ENCODE measurements around the gene ZNF629.
A peak's percentile ranks its signal among the peaks of the same experiment; 100 is the strongest.

ZNF629 gene

DNA sequence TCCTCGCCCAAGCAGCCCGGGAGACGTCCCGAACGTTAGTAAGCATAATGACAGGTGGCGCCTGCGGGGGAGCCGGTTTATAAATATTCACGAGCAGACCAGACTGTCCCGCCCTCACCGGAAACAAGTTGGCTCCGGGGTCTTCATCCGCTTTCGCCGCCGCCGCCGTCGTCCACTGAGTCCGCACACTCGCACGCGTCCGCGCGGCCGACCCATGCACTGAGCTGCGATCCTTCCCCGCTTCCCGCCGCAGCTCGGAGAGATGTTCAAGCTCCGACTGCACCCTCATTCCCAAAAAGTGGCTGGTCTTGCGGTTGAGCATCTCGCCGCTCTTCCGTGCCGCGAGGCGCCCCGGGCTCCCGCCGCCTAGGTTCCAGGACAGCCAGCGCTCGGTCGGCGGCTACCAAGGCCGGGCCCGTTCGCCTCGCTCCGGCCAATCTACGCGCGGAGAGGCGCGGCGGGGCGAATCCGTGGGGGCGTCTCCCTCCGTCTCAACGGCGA, 25.5 kb downstream of the ZNF629 start:
- DNase-seq (ENCODE audit: low read depth in 1 of 2, low spot score in 1 of 2): peak in 1 of 2 experiments; percentile 49
- in situ Hi-C loops (cut with HindIII; ENCODE audit: low pct_unique_long_range_greater_than_20kb, low sequenced_read_pairs): no loop called here
- TF ChIP-seq JUND (IDR thresholded peaks at IDR 0.05; ENCODE audit: low read depth): no peak

- no peak for TF ChIP-seq JUND (IDR thresholded peaks at IDR 0.05; ENCODE audit: low read depth)
- no peak for DNase-seq (ENCODE audit: low read depth in 1 of 2, low spot score in 1 of 2)
- in situ Hi-C loops (cut with HindIII; ENCODE audit: low pct_unique_long_range_greater_than_20kb, low sequenced_read_pairs): no loop called here
Measured at GRCh38 chr16:30760577-30761426, 26.2 kb downstream of the ZNF629 start.

DNA sequence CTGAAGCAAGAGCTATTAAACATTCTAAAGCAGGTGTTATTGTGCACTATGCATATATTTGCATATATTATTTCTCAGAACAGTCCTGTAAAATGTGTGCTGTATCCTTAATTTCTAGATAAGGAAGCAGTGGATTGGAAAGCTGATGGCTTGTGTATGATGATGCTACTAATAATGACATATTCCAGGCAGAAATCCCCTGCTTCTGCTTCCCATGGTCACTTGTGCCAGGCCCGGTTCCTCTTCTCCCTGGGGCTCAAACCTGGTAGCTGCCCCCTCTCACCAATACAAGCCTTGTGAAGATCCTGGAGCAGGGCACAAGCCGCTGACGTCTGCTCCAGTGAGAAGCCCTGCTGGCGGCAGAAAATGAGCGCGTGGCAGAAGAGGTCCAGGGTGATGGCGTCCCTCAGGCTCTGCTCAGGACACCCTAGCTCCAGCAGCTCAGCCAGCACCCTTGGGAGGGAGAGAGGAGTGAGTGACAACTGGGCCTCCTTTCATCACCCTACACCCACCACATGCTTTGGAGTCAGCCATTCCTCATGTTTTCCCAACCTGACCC, 26.9 kb downstream of the ZNF629 start:
- DNase-seq (ENCODE audit: low read depth in 1 of 2, low spot score in 1 of 2): no peak
- in situ Hi-C loops (cut with HindIII; ENCODE audit: low pct_unique_long_range_greater_than_20kb, low sequenced_read_pairs): no loop called here

DNA sequence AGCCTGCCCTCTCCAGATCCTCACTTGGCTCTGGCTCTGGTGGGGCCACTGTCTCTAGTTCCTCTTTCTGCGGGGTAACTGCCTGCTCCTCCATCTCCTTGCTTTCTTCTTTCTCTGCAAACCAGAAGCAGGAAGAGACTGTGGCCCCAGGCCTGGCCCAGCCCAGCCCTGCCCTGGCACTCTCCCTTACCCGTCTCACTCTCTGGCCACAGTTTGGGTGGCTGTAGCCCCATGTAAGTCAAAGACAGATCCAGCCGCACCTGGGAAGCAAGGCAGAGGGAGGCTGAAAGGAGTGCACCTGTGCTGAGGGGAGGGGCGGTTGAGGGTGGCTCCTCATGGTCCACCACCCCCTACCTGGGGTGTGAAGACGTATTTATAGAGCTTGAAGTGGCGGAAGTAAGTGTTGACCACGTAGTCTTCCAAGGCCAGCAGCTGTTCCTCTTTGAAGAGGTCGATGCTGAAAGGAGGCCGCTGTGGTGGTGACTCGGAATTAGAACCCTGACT, 28.0 kb downstream of the ZNF629 start:
- no peak for DNase-seq (ENCODE audit: low read depth in 1 of 2, low spot score in 1 of 2)
- in situ Hi-C loops (cut with HindIII; ENCODE audit: low pct_unique_long_range_greater_than_20kb, low sequenced_read_pairs): no loop called here
- no peak for TF ChIP-seq JUND (IDR thresholded peaks at IDR 0.05; ENCODE audit: low read depth)

More for the DNA sequence above, 26.9 kb downstream of the ZNF629 start:
- no peak for TF ChIP-seq JUND (IDR thresholded peaks at IDR 0.05; ENCODE audit: low read depth)

- in situ Hi-C loops (cut with HindIII; ENCODE audit: low pct_unique_long_range_greater_than_20kb, low sequenced_read_pairs): no loop called here
- no peak for DNase-seq (ENCODE audit: low read depth in 1 of 2, low spot score in 1 of 2)
- TF ChIP-seq JUND (IDR thresholded peaks at IDR 0.05; ENCODE audit: low read depth): no peak
Measured at GRCh38 chr16:30757316-30757715, 29.7 kb downstream of the ZNF629 start.

DNA sequence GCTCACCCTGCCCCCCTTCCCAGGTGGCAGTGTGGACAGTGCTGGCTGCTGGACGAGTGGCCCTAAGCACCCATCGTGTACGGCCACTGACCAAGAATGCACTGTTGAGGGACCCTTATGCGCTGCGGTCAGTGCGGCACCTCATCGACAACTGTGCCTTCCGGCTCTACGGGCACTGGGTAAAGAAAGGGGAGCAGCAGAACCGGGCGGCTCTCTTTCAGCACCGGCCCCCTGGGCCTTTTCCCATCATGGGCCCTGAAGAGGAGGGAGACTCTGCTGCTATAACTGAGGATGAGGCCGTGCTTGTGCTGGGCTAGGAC, 30.3 kb downstream of the ZNF629 start:
- in situ Hi-C loops (cut with HindIII; ENCODE audit: low pct_unique_long_range_greater_than_20kb, low sequenced_read_pairs): no loop called here
- no peak for TF ChIP-seq JUND (IDR thresholded peaks at IDR 0.05; ENCODE audit: low read depth)
- no peak for DNase-seq (ENCODE audit: low read depth in 1 of 2, low spot score in 1 of 2)

DNA sequence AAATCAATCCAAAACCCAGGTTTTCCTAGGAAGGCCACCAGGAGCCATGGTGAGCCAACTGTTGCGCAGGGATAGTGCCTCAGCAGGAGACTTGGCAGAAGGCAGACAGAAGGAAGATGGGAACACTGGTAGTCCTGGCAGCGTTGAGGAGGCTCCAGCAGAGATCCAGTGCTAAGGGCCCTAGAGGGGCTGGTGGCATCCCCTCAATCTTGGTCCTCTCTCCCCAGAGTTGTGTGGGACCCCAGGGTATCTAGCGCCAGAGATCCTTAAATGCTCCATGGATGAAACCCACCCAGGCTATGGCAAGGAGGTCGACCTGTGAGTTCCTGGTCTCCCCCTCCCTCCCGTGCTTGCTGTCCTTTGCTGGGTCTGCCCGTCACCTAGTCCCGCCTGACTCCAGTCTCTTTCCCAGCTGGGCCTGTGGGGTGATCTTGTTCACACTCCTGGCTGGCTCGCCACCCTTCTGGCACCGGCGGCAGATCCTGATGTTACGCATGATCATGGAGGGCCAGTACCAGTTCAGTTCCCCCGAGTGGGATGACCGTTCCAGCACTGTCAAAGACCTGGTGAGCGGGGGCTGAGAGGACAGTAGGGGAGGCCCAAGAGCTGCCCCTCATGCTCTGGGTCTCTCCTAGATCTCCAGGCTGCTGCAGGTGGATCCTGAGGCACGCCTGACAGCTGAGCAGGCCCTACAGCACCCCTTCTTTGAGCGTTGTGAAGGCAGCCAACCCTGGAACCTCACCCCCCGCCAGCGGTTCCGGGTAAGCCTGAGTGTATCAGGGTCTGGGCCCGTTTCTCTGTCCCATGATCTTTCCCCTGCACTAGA, 30.8 kb downstream of the ZNF629 start:
- in situ Hi-C loops (cut with HindIII; ENCODE audit: low pct_unique_long_range_greater_than_20kb, low sequenced_read_pairs): no loop called here
- DNase-seq (ENCODE audit: low read depth in 1 of 2, low spot score in 1 of 2): no peak
- no peak for TF ChIP-seq JUND (IDR thresholded peaks at IDR 0.05; ENCODE audit: low read depth)

DNA sequence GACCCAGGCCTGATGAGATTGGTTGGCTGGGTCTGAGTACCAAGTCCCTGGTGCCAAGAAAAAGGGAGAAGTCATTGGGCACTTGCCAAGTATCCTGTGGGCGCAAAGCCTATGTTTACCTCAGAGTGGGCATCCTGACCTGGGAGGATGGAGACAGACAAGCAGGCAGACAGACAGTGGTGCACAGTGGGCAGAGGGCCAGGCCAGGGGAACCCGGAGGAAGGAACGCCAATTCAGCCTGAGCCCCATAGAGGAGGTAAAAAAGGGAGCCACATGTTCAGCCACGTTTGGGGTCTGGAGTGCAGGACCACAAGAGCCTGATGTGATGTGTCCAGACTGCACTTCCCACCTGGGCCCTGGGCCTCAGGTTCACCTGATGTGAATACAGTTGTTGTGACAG, 33.4 kb downstream of the ZNF629 start:
- in situ Hi-C loops (cut with HindIII; ENCODE audit: low pct_unique_long_range_greater_than_20kb, low sequenced_read_pairs): no loop called here
- no peak for DNase-seq (ENCODE audit: low read depth in 1 of 2, low spot score in 1 of 2)
- TF ChIP-seq JUND (IDR thresholded peaks at IDR 0.05; ENCODE audit: low read depth): no peak

GRCh38 chr16:30750876-30751465, 36.0 kb downstream of the ZNF629 start:
- no peak for DNase-seq (ENCODE audit: low read depth in 1 of 2, low spot score in 1 of 2)
- TF ChIP-seq JUND (IDR thresholded peaks at IDR 0.05; ENCODE audit: low read depth): no peak
- in situ Hi-C loops (cut with HindIII; ENCODE audit: low pct_unique_long_range_greater_than_20kb, low sequenced_read_pairs): no loop called here

DNA sequence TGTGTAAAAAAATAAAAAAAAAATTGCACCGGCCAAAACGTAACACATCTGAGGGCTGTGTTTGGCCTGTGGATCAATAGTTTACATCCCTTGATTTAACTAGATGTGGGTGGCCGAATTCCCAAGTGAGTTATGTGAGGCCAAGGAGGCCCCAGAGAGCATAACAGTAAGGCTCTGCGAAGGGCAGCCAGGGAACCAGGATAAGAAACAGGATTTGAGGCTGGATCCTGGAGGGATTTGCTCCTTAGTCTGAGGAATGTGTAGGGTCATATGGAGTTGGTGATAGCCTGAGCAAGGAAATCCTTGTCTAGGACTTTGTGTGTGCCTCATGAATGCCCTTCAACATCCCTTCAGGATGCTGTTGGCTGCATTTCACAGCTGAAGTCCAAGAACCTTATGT, 36.8 kb downstream of the ZNF629 start:
- TF ChIP-seq JUND (IDR thresholded peaks at IDR 0.05; ENCODE audit: low read depth): no peak
- DNase-seq (ENCODE audit: low read depth in 1 of 2, low spot score in 1 of 2): no peak
- in situ Hi-C loops (cut with HindIII; ENCODE audit: low pct_unique_long_range_greater_than_20kb, low sequenced_read_pairs): no loop called here

DNA sequence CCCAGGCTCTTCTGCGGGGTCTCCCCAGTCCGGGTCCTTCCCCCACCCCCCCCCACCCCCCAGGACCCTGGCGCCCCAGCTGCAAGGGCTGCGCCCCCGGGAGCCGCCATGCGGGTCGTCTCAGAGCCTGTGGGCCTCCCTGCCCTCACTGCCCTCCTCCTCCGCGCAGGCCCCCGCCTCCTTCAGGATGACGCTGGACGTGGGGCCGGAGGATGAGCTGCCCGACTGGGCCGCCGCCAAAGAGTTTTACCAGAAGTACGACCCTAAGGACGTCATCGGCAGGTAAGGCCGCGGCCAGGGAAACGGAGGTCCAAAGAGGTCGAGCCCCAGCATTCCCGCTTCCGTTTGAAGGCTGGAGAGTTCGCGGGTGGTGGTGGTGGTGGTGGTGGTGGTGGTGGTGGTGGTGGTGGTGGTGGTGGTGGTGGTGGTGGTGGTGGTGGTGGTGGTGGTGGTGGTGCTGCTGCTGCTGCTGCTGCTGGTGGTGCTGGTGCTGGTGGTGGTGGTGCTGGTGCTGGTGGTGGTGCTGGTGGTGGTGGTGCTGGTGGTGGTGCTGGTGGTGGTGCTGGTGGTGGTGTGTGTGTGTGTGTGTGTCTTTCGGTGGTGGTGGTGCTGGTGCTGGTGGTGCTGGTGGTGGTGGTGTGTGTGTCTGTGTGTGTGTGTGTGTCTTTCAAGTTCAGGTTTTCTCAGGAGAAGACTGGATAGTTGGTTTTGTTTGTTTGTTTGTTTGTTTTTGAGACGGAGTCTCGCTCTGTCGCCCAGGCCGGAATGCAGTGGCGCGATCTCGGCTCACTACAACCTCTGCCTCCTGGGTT, 38.2 kb downstream of the ZNF629 start:
- in situ Hi-C loops (cut with HindIII; ENCODE audit: low pct_unique_long_range_greater_than_20kb, low sequenced_read_pairs): no loop called here
- DNase-seq (ENCODE audit: low read depth in 1 of 2, low spot score in 1 of 2): peak in 1 of 2 experiments; percentile 51
- TF ChIP-seq JUND (IDR thresholded peaks at IDR 0.05; ENCODE audit: low read depth): no peak

All from T47D (cell line).